IPS DF 6.9 (cell line): Measurements from ENCODE around the gene SEC31B.

Experiments
- DNase-seq: peaks from one replicate; pipeline ENCODE4 v3.0.0-alpha.2; 2013; ENCODE audit warnings: low read depth, low spot score
- H3K27ac ChIP-seq: one replicate; pipeline ENCODE4 v1.5.1; 2013; ENCODE audit warnings: low read length, control low read depth
- H3K27me3 ChIP-seq: 2 replicates; pipeline ENCODE4 v1.6.1; 2013; ENCODE audit warnings: mild to moderate bottlenecking, low read length; ENCODE audit not compliant: control insufficient read depth, insufficient read depth
- H3K36me3 ChIP-seq: 2 replicates; pipeline ENCODE4 v1.6.1; 2013; ENCODE audit warnings: low read length; ENCODE audit not compliant: control insufficient read depth, insufficient read depth
- H3K4me1 ChIP-seq: 2 replicates; pipeline ENCODE4 v1.6.1; 2013; ENCODE audit warnings: low read length; ENCODE audit not compliant: control insufficient read depth, insufficient read depth
- H3K4me3 ChIP-seq: 2 replicates; pipeline ENCODE4 v1.5.1; 2013; ENCODE audit warnings: mild to moderate bottlenecking, low read length
- H3K9me3 ChIP-seq: 2 replicates; pipeline ENCODE4 v1.6.1; 2013; ENCODE audit warnings: low read length, inconsistent platforms; ENCODE audit not compliant: control insufficient read depth, insufficient read depth
- WGBS: extraction: QIAGEN DNeasy Blood & Tissue Kit; methylation state at CpG from one replicate; pipeline ENCODE4 v1.1.7; 2013; ENCODE audit warnings: mixed read lengths, missing lambda C conversion rate; ENCODE audit not compliant: insufficient read length, insufficient coverage; 5-methylcytosine and 5-hydroxymethylcytosine counted together

SEC31B gene

DNA sequence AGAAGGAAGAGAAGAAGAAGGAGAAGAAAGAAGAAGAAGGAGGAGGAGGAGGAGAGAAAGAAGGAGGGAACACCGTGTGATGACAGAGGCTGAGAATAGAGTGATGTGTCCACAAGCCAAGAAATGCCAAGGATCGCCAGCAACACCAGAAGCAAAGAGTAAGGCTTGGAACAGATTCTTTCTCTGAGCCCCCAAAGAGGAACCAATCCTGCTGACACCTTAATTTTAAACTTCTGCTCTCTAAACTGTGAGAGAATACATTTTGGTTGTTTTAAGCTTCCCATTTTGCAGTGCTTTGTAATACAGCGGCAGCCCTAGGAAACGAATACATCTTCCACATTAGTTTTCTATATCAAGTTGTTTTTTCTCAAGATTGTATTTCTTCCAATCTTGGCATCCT is 70.7 kb downstream of the SEC31B start:
- H3K4me3 ChIP-seq, result no peak overlapping the region
- no CpG with 5 or more reads among the region's 4 CpGs for WGBS
- H3K27ac ChIP-seq, result no peak overlapping the region
- no peaks in the 10 kb centered on the region for H3K27me3 ChIP-seq
- no peaks in the 10 kb centered on the region for H3K36me3 ChIP-seq
- H3K4me1 ChIP-seq, result no peaks in the 10 kb centered on the region
- DNase-seq, result no peak
- no peaks in the 10 kb centered on the region for H3K9me3 ChIP-seq

DNA sequence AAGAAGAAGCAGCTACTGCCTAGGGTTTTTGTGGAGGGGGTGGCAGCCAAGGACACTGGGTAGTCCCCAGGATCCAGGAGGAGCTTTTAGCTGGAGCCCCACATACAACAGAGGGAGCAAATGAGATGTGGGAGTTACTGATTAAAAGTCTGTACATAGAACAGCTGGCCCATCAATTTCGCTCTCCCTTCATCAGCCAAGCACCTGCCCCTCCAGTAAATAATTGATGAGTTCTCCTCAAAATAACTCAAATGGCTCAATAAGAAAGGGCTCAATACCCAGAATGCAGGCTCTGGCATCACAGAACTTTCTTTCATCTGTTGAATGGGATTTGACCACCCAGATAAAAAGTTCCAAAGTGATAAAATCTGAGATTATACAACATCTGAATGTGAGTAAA is 72.0 kb downstream of the SEC31B start:
- H3K4me1 ChIP-seq, result no peaks in the 10 kb centered on the region
- WGBS, result no CpG with 5 or more reads among the region's 1 CpG

DNA sequence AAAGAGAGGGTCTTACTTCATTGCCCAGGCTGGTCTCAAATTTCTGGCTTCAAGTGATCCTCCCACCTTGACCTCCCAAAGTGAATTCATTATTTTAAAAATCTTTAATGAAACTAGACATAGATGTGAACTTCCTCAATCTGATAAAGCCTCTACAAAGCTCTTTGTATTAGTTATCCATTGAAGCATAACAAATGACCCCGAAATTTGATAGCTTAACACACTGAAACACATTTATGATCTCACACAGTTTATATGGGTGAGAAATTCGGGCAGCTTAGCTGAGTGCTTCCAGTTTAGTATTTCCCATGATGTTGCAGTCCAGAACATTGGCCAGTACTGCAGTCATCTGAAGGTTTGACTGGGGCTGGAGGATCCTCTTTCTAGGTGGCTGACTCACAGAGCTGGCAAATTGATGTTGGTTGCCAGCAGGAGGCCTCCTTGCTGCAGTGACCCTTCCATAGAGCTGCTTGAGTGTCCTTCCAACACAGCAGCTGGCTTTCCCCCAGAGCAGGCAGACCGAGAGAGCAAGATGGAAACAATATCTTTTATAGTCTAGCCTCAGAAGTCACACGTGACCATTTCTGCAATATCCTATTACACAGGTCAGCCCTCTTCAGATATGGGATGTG is 73.4 kb downstream of the SEC31B start:
- H3K4me3 ChIP-seq, result no peak overlapping the region
- H3K27me3 ChIP-seq, result no peaks in the 10 kb centered on the region
- no peaks in the 10 kb centered on the region for H3K36me3 ChIP-seq
- H3K4me1 ChIP-seq, result no peaks in the 10 kb centered on the region
- DNase-seq, result no peak
- WGBS, result no CpG with 5 or more reads among the region's 4 CpGs
- H3K9me3 ChIP-seq, result no peaks in the 10 kb centered on the region
- H3K27ac ChIP-seq, result no peak overlapping the region

More for the DNA sequence above, 72.0 kb downstream of the SEC31B start:
- no peak for DNase-seq
- Histone ChIP-seq H3K9me3 (no peaks in the 10 kb centered on the region), H3K36me3 (no peaks in the 10 kb centered on the region), H3K4me3 (no peak overlapping the region), H3K27me3 (no peaks in the 10 kb centered on the region), H3K27ac (no peak overlapping the region)

DNA sequence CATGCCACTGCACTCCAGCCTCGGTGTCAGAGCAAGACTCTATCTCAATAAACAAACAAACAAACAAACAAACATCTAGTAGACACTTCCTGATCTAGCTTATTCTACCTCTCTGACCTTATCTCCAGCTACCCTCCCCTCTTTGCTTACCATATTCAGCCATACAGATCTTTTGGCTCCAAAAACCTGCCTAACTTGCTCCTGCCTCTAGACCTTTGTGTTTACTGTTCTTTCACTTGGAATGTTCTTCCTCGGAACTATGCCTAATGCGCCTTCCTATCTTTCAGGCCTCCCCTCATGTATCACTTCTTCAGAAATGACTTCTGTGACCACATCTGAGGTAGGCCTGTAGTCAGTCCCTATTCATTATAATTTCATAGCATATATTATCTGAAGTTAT is 77.1 kb downstream of the SEC31B start:
- WGBS, result no CpG with 5 or more reads among the region's 3 CpGs
- no peak overlapping the region for H3K27ac ChIP-seq

DNA sequence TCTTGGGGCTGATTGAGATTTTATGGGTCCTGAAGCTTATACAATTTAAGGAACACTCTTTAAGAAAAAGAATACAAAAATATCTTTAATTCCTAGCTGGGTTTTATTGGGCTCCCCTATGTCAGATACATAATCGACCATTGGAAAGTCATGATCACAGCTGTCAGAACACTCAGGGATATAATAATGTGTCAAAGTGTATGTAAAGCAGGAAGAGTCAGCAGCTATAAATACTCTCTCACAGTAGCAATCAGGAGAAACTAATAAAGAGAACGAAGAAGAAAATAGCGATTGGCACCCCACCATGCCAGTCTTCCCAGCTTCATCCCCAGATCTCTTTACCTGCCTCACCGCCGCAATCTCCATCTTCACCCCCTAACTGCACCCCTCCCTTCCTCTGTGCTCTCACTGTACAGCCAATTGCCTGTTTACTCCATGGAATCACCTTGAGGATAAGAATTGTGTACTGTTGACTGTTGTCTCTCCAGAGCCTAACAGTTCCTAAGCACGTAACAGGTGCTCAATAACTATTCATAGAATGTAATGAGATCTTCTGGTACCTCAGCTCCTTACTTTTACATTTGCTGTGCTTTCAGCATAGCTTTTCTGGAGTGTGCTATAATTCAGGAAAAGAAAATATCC is 80.9 kb downstream of the SEC31B start:
- Histone ChIP-seq H3K4me1 (no peaks in the 10 kb centered on the region), H3K4me3 (no peak overlapping the region), H3K27me3 (no peaks in the 10 kb centered on the region), H3K36me3 (no peaks in the 10 kb centered on the region), H3K9me3 (no peaks in the 10 kb centered on the region), H3K27ac (no peak overlapping the region)
- WGBS, result no CpG with 5 or more reads among the region's 6 CpGs
- no peak for DNase-seq

More for the DNA sequence above, 77.1 kb downstream of the SEC31B start:
- Histone ChIP-seq H3K36me3 (no peaks in the 10 kb centered on the region), H3K27me3 (no peaks in the 10 kb centered on the region), H3K9me3 (no peaks in the 10 kb centered on the region), H3K4me1 (no peaks in the 10 kb centered on the region), H3K4me3 (no peak overlapping the region)
- DNase-seq, result no peak
